GM18907 (cell line): ENCODE data around the gene SLC13A4.
"Not testable (repeated sequence)": the region's sequence is repeated elsewhere in the genome, so short reads cannot be mapped to it uniquely, and the experiment has no call there.

Experiments used
- ATAC-seq: cut with Tn5 transposase; IDR thresholded peaks from one replicate; pipeline ENCODE4 v1.9.1; 2021; ENCODE audit warnings: mild to moderate bottlenecking, moderate library complexity; ENCODE audit not compliant: unreplicated experiment

SLC13A4 gene

GRCh38 chr7:135728136-135728669, at the start of gene SLC13A4:
Gene SLC13A4 (minus strand): TSS chr7:135728186. CDS start chr7:135727496, 690 bp downstream.
- ATAC-seq = no peak

GRCh38 chr7:135775915-135776314, 47.9 kb upstream of the SLC13A4 start:
- ATAC-seq = not testable (repeated sequence)

- ATAC-seq = no peak
Measured at GRCh38 chr7:135775230-135775629, 47.2 kb upstream of the SLC13A4 start.

- no peak for ATAC-seq
Measured at GRCh38 chr7:135774284-135774683, 46.3 kb upstream of the SLC13A4 start.

GRCh38 chr7:135773464-135773863, 45.5 kb upstream of the SLC13A4 start:
- no peak for ATAC-seq

- ATAC-seq = no peak
Measured at GRCh38 chr7:135772639-135773222, 44.7 kb upstream of the SLC13A4 start.

- no peak for ATAC-seq
Measured at GRCh38 chr7:135771961-135772638, 44.1 kb upstream of the SLC13A4 start.

GRCh38 chr7:135771051-135771450, 43.1 kb upstream of the SLC13A4 start:
- no peak for ATAC-seq

GRCh38 chr7:135770139-135770710, 42.2 kb upstream of the SLC13A4 start:
- no peak for ATAC-seq

GRCh38 chr7:135769005-135769802, 41.2 kb upstream of the SLC13A4 start:
- no peak for ATAC-seq

- no peak for ATAC-seq
Measured at GRCh38 chr7:135768467-135768866, 40.5 kb upstream of the SLC13A4 start.

GRCh38 chr7:135768064-135768463, 40.1 kb upstream of the SLC13A4 start:
- no peak for ATAC-seq

GRCh38 chr7:135763261-135763660, 35.3 kb upstream of the SLC13A4 start:
- ATAC-seq = no peak

GRCh38 chr7:135761751-135762488, 33.9 kb upstream of the SLC13A4 start:
- no peak for ATAC-seq

GRCh38 chr7:135759532-135759931, 31.5 kb upstream of the SLC13A4 start:
- no peak for ATAC-seq

- ATAC-seq = no peak
Measured at GRCh38 chr7:135758531-135758932, 30.5 kb upstream of the SLC13A4 start.

GRCh38 chr7:135757719-135758411, 29.9 kb upstream of the SLC13A4 start:
- no peak for ATAC-seq

- ATAC-seq = no peak
Measured at GRCh38 chr7:135756191-135756590, 28.2 kb upstream of the SLC13A4 start.

GRCh38 chr7:135755351-135755753, 27.4 kb upstream of the SLC13A4 start:
- ATAC-seq = no peak
